ENCODE measurements around the gene RGN. TPM values are rescaled to one million over a fixed set of nuclear protein-coding genes. Genes with fewer than 3 reads are reported as not detected.

Gene RGN
- total and polyA plus RNA-seq, 2 donors (not counting 3 experiments of a cell fraction or from before 2014, with no cell fraction given): 0.58 to 0.73 TPM

- ChIA-PET CTCF (interaction anchor here (0.7 to 1.1 kb wide), 2 partner anchors 15 to 94 kb away, joined by 3 to 5 read pairs; partner anchors contain the start of genes NDUFB11 and RBM10), POLR2A (no interaction called here)
- Histone ChIP-seq H3K9ac (replicated peaks; ENCODE audit: extremely low read depth, insufficient read depth, low read length) (peak overlapping the region; percentile 70), H3K4me1 (ENCODE audit: control insufficient read depth, extremely low read depth, insufficient read depth, low read length) (no peaks in the 10 kb centered on the region), H4K20me1 (replicated peaks; ENCODE audit: control insufficient read depth, extremely low read depth, insufficient read depth, low read length) (no peaks in the 10 kb centered on the region), H2AFZ (ENCODE audit: low read depth, low read length) (peak overlapping the region; percentile 98), H3K4me3 (replicated peaks in 1 of 3; ENCODE audit: insufficient read depth in 1 of 3, low read depth in 1 of 3, low read length in 3 of 3) (peak overlapping the region; percentile 62 to 91 (median 82)), H3K9me1 (replicated peaks; ENCODE audit: control insufficient read depth, extremely low read depth, insufficient read depth, low read length) (no peaks in the 10 kb centered on the region), H3K4me2 (ENCODE audit: insufficient read depth, low read length) (peak overlapping the region; percentile 92), H3K36me3 (ENCODE audit: control insufficient read depth in 2 of 2, extremely low read depth in 1 of 2, insufficient read depth in 2 of 2, low read length in 2 of 2) (no peaks in the 10 kb centered on the region), H3K27me3 (ENCODE audit: control insufficient read depth in 2 of 2, insufficient read depth in 2 of 2, low read length in 2 of 2) (no peaks in the 10 kb centered on the region), H3K79me2 (ENCODE audit: control insufficient read depth, insufficient read depth, low read length) (no peaks in the 10 kb centered on the region), H3K27ac (ENCODE audit: insufficient read depth, low read depth, low read length) (peak overlapping the region; percentile 71), H3K9me3 (replicated peaks; ENCODE audit: control insufficient read depth, insufficient read depth, low read length) (no peaks in the 10 kb centered on the region)
- no peak for TF ChIP-seq JUN (IDR thresholded peaks at IDR 0.05; ENCODE audit: borderline replicate concordance, insufficient read depth, insufficient read length, low read depth)
- no peak for TF ChIP-seq CTCF (IDR thresholded peaks at IDR 0.05; ENCODE audit: extremely low read depth in 1 of 2, insufficient read depth in 1 of 2, low read depth in 1 of 2, low read length in 2 of 2)
- TF ChIP-seq EZH2 (IDR thresholded peaks at IDR 0.05; ENCODE audit: borderline replicate concordance, low read depth, low read length, severe bottlenecking): no peak
- TF ChIP-seq POLR2AphosphoS5 (IDR thresholded peaks at IDR 0.05; ENCODE audit: insufficient read depth, low read depth, low read length): peak; percentile 50
- TF ChIP-seq FOS (IDR thresholded peaks at IDR 0.05; ENCODE audit: borderline replicate concordance, insufficient read depth, low read length): no peak
- TF ChIP-seq MAX (IDR thresholded peaks at IDR 0.05; ENCODE audit: insufficient read depth, insufficient read length): no peak
- TF ChIP-seq POLR2A (IDR thresholded peaks at IDR 0.05; ENCODE audit: low read depth, low read length): peak; percentile 71
- BruUV-seq (replicated peaks): TSS peak; percentile 72
- DNase-seq (ENCODE audit: low read depth, low spot score) (peak; percentile 97), FAIRE-seq (peak; percentile 100)
- dilution Hi-C loops (cut with MboI; ENCODE audit: extremely low pct_ligation_motif_present, low sequenced_read_pairs) (no loop called here), intact Hi-C loops (cut with micrococcal nuclease) (loop anchor here (1.0 kb wide), 1 partner anchor 16 kb away; the partner anchor contains the start of gene RBM10)
Measured at GRCh38 chrX:47129157-47129898, 51.1 kb downstream of the RGN start.
